Measurements from ENCODE around the gene AKR1C2.
A peak's percentile ranks its signal among the peaks of the same experiment; 100 is the strongest.
"Not testable (repeated sequence)": the region's sequence is repeated elsewhere in the genome, so short reads cannot be mapped to it uniquely, and the experiment has no call there.

Gene AKR1C2

GRCh38 chr10:4956955-4957645 is 46.6 kb downstream of the AKR1C2 start:
- not testable (repeated sequence) for DNase-seq (ENCODE audit: low read depth)

GRCh38 chr10:4956088-4956487 is 47.6 kb downstream of the AKR1C2 start:
- not testable (repeated sequence) for DNase-seq (ENCODE audit: low read depth)

GRCh38 chr10:4953405-4953804 is 50.3 kb downstream of the AKR1C2 start:
- no peak for DNase-seq (ENCODE audit: low read depth)

GRCh38 chr10:4951512-4952162 is 52.0 kb downstream of the AKR1C2 start:
- DNase-seq (ENCODE audit: low read depth): not testable (repeated sequence)

GRCh38 chr10:4947635-4948596 is 55.7 kb downstream of the AKR1C2 start:
- DNase-seq (ENCODE audit: low read depth): peak; percentile 94

- DNase-seq (ENCODE audit: low read depth): no peak
These were observed 56.5 kb downstream of the AKR1C2 start for GRCh38 chr10:4947039-4947634.

- no peak for DNase-seq (ENCODE audit: low read depth)
These were observed 57.6 kb downstream of the AKR1C2 start for GRCh38 chr10:4945766-4946717.

- DNase-seq (ENCODE audit: low read depth): no peak
These were observed 58.8 kb downstream of the AKR1C2 start for GRCh38 chr10:4944841-4945240.

GRCh38 chr10:4943821-4944220 is 59.8 kb downstream of the AKR1C2 start:
- no peak for DNase-seq (ENCODE audit: low read depth)

GRCh38 chr10:4943416-4943815 is 60.2 kb downstream of the AKR1C2 start:
- DNase-seq (ENCODE audit: low read depth): not testable (repeated sequence)

- DNase-seq (ENCODE audit: low read depth): peak; percentile 66
These were observed 60.7 kb downstream of the AKR1C2 start for GRCh38 chr10:4942931-4943330.

- DNase-seq (ENCODE audit: low read depth): no peak
These were observed 61.9 kb downstream of the AKR1C2 start for GRCh38 chr10:4941540-4942330.

GRCh38 chr10:4940909-4941308 is 62.7 kb downstream of the AKR1C2 start:
- not testable (repeated sequence) for DNase-seq (ENCODE audit: low read depth)

- not testable (repeated sequence) for DNase-seq (ENCODE audit: low read depth)
These were observed 63.6 kb downstream of the AKR1C2 start for GRCh38 chr10:4940073-4940428.

GRCh38 chr10:4939224-4940072 is 64.2 kb downstream of the AKR1C2 start:
- no peak for DNase-seq (ENCODE audit: low read depth)

All from fibroblast of the conjunctiva (primary cell).